GM12801 (cell line): ENCODE results near the gene DNASE2.

Source experiments
- TF ChIP-seq, protein P1 (sequence below): IDR thresholded peaks from one replicate; pipeline ENCODE4 v1.5.1; 2011; ENCODE audit warnings: control low read depth; ENCODE audit not compliant: insufficient read length; ENCODE audit errors: extremely low read depth

The DNASE2 gene

DNA sequence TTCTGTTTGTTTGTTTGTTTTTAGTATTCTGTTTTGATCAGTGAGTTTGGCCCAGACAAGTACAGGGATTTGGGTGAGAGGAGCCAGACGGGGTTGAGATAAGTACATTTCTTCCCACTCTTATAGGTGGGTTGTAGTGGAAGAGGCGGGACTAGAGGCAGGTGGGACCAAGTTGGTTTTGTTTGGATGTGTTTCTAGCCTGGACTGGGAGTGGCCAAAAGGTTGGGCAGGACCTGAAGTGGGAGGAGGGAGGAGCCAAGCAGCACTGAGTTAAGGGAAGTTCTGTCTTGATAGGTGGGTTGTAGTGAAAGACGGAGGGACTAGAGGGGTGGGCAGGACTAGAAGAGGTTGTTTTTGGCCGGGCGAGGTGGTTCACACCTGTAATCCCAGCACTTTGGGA is 9.0 kb downstream of the DNASE2 start:
- TF ChIP-seq, protein P1, sequence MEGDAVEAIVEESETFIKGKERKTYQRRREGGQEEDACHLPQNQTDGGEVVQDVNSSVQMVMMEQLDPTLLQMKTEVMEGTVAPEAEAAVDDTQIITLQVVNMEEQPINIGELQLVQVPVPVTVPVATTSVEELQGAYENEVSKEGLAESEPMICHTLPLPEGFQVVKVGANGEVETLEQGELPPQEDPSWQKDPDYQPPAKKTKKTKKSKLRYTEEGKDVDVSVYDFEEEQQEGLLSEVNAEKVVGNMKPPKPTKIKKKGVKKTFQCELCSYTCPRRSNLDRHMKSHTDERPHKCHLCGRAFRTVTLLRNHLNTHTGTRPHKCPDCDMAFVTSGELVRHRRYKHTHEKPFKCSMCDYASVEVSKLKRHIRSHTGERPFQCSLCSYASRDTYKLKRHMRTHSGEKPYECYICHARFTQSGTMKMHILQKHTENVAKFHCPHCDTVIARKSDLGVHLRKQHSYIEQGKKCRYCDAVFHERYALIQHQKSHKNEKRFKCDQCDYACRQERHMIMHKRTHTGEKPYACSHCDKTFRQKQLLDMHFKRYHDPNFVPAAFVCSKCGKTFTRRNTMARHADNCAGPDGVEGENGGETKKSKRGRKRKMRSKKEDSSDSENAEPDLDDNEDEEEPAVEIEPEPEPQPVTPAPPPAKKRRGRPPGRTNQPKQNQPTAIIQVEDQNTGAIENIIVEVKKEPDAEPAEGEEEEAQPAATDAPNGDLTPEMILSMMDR = no peak

DNA sequence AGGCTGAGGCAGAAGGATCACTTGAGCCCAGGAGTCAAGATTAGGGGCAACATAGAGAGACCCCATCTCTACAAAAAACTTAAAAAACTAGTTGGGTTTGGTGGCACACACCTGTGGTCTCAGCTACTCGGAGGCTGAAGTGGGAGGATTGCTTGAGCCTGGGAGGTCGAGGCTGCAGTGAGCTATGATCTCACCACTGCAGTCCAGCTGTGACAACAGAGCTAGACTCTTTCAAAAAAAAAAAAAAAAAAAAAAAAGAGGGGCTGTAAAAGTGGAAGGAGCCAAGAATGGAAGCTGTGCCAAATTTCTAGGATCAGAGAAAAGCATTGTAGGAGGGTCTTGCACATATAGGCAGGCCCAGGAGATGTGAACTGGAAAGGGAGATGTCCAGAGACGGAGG is 9.6 kb downstream of the DNASE2 start:
- TF ChIP-seq, protein P1 = no peak

GRCh38 chr19:12868540-12869112 is 12.6 kb downstream of the DNASE2 start:
- TF ChIP-seq, protein P1 = no peak

- TF ChIP-seq, protein P1 = no peak
These were observed 13.8 kb downstream of the DNASE2 start for GRCh38 chr19:12867120-12868099.

- TF ChIP-seq, protein P1 = no peak
These were observed 14.7 kb downstream of the DNASE2 start for GRCh38 chr19:12866416-12867119.

DNA sequence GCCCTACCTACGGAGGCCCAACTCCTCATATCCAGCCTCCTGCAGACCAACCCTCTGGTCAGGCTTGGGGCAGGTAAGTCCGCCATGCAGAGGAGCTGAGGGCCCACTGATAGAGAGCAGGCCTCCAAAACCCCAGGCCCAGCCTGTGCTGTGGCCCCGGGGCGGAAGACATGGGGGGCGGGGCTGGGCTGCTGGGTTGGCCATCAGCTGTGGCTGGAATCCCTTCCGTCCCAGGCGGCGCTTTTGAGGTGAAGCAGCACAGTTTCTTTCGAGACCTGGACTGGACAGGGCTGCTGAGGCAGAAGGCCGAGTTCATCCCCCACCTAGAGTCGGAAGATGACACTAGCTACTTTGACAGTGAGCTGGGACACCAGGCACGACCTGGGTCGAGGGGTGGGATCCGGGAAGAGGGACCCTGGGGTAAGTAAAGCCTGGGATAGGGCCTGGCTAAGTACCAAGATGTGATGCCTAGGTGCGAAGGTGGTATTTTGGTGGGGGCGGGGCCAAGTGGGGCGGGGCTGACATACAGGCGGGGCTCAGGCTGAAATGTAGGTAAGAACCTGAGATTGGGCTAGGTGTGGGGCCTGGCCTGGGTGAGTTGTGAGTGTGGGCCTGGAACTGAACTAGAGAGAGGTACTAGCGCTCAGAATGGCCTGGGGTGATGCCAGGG is 15.4 kb downstream of the DNASE2 start:
- TF ChIP-seq, protein P1 = no peak
